Measurements from ENCODE around the gene ABCB8. TPM values are rescaled to one million over a fixed set of nuclear protein-coding genes. Genes with fewer than 3 reads are reported as not detected.

The ABCB8 gene
- total RNA-seq, 8 experiments from 2014 or later = 13.5 to 38.1 (median 27.0) TPM

DNA sequence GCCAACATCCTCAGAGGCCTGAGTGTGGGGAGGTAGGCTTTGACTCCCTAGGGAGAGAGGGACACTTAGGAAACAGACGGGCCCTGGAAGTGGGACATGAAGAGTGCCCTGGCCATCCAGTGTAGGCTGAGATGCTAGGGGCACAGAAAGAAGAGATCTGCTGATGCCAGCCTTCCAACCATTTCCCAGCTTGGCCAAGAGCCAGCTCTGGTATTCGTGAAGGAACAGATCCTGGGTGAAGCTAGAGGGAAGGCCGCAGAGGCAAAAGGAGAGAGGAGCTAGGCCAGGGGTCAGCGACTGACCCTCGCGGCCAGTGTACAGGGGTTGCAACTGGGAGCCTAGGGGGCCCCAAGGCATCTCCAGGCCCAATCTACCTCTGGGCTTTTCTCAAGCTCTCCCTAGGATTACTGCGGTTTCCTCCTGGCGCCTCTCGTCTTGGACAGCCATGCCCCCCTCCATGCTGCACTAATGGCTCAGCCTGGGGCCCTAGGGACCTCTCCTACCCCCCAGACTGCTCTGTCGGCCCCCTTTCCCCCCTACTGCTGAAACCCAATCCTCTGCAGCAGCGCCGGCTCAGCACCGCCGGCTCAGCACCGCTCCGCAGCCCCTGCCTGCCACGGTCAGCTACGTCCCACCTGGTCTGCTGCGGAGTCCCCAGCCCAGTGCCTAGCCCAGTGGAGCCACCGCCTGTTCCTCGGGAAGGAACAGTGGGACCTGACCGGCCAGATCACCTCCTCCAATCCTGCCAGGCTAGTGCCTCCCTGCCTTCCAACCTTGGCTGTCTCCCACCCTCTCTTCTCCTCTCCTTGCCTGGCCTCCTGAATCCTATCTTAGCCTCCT, 19.9 kb downstream of the ABCB8 start, which contains the start of gene ASIC3:
Gene ASIC3, plus strand, starts transcription at position 556 of the 840 bp plus-strand sequence. CDS start 355 bp downstream, outside the sequence.
- H3K4me3 ChIP-seq = no peak within 1 kb of the TSS
- H3K27ac ChIP-seq = no peak within 1 kb of the TSS
- H3K4me1 ChIP-seq (replicated peaks in 1 of 2) = no peaks in the 10 kb centered on the region
- ATAC-seq (replicated peaks in 6 of 8) = no peak
- in situ Hi-C loops (cut with MboI; ENCODE audit: low pct_unique_long_range_greater_than_20kb in 2 of 9, low sequenced_read_pairs in 9 of 9, unreplicated experiment in 9 of 9) = no loop called here
- 48 to 93% (median 74%) methylated on average over 1 to 4 of the region's 22 CpGs; no CpG with 5 or more reads in 4 of the 10 experiments for WGBS, 10 experiments

DNA sequence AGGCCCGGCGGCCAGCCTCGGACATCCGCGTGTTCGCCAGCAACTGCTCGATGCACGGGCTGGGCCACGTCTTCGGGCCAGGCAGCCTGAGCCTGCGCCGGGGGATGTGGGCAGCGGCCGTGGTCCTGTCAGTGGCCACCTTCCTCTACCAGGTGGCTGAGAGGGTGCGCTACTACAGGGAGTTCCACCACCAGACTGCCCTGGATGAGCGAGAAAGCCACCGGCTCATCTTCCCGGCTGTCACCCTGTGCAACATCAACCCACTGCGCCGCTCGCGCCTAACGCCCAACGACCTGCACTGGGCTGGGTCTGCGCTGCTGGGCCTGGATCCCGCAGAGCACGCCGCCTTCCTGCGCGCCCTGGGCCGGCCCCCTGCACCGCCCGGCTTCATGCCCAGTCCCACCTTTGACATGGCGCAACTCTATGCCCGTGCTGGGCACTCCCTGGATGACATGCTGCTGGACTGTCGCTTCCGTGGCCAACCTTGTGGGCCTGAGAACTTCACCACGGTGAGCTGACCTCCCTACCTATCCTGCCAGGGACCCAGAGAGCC, 20.7 kb downstream of the ABCB8 start:
- Histone ChIP-seq H3K4me1 (replicated peaks in 1 of 2) (no peaks in the 10 kb centered on the region), H3K4me3 (no peak overlapping the region), H3K27ac (no peak overlapping the region)
- in situ Hi-C loops (cut with MboI; ENCODE audit: low pct_unique_long_range_greater_than_20kb in 2 of 9, low sequenced_read_pairs in 9 of 9, unreplicated experiment in 9 of 9) = no loop called here
- WGBS, 10 experiments = 85% methylated on average over 4 of the region's 38 CpGs; no CpG with 5 or more reads in 9 of the 10 experiments
- ATAC-seq (replicated peaks in 6 of 8) = no peak

GRCh38 chr7:151051108-151051507, 22.9 kb downstream of the ABCB8 start:
- Histone ChIP-seq H3K4me1 (replicated peaks in 1 of 2) (no peaks in the 10 kb centered on the region), H3K4me3 (peak overlapping the region in 2 of 5 donors; percentile 13 to 16), H3K27ac (no peak overlapping the region)
- 7% methylated on average over 8 of the region's 50 CpGs; no CpG with 5 or more reads in 9 of the 10 experiments for WGBS, 10 experiments
- in situ Hi-C loops (cut with MboI; ENCODE audit: low pct_unique_long_range_greater_than_20kb in 2 of 9, low sequenced_read_pairs in 9 of 9, unreplicated experiment in 9 of 9) = no loop called here
- ATAC-seq (replicated peaks in 6 of 8) = peak; percentile 60 to 88 (median 80)

GRCh38 chr7:151053096-151053495, 24.8 kb downstream of the ABCB8 start:
- Histone ChIP-seq H3K27ac (no peak overlapping the region), H3K4me1 (replicated peaks in 1 of 2) (peaks cover 5 to 7% of the 10 kb centered on the region in 2 donors), H3K4me3 (no peak overlapping the region)
- WGBS, 10 experiments = 75 to 100% (median 80%) methylated on average over 1 to 4 of the region's 4 CpGs; no CpG with 5 or more reads in 7 of the 10 experiments
- no peak for ATAC-seq (replicated peaks in 6 of 8)
- in situ Hi-C loops (cut with MboI; ENCODE audit: low pct_unique_long_range_greater_than_20kb in 2 of 9, low sequenced_read_pairs in 9 of 9, unreplicated experiment in 9 of 9) = no loop called here

- in situ Hi-C loops (cut with MboI; ENCODE audit: low pct_unique_long_range_greater_than_20kb in 2 of 9, low sequenced_read_pairs in 9 of 9, unreplicated experiment in 9 of 9) = no loop called here
Measured at GRCh38 chr7:151053751-151054150, 25.5 kb downstream of the ABCB8 start.

DNA sequence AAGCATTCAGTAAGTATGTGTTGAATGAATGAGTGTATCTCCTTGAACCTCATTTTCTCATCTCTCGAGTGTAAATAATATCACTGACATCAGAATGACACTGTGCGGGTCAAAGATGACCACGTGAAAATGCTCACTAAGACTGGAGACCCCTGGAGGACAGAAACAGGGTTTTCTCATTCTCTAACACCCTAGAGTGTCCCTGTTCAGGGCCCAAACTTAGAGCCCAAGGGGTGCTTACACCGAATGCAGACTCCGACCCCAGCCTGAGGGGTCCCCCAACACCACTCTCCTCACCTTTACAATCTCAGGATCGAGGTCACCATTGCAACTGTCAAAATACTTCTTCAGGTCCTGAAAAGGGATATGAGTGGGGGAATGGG, 28.0 kb downstream of the ABCB8 start:
- ATAC-seq (replicated peaks in 6 of 8) = no peak
- 54 to 100% (median 87%) methylated on average over 1 to 4 of the region's 6 CpGs; no CpG with 5 or more reads in 2 of the 10 experiments for WGBS, 10 experiments
- H3K4me3 ChIP-seq = peak overlapping the region in 1 of 5 donors; percentile 54
- no peak overlapping the region for H3K27ac ChIP-seq
- H3K4me1 ChIP-seq (replicated peaks in 1 of 2) = peaks cover 23 to 24% of the 10 kb centered on the region in 2 donors
- in situ Hi-C loops (cut with MboI; ENCODE audit: low pct_unique_long_range_greater_than_20kb in 2 of 9, low sequenced_read_pairs in 9 of 9, unreplicated experiment in 9 of 9) = no loop called here

More at GRCh38 chr7:151053751-151054150, 25.5 kb downstream of the ABCB8 start:
- H3K4me1 ChIP-seq (replicated peaks in 1 of 2) = peaks cover 9 to 11% of the 10 kb centered on the region in 2 donors
- H3K27ac ChIP-seq = no peak overlapping the region
- WGBS, 10 experiments = 58 to 96% methylated on average over 2 to 4 of the region's 8 CpGs; no CpG with 5 or more reads in 8 of the 10 experiments
- no peak for ATAC-seq (replicated peaks in 6 of 8)
- H3K4me3 ChIP-seq = no peak overlapping the region

- no peak for ATAC-seq (replicated peaks in 6 of 8)
- WGBS, 10 experiments = 0 to 65% (median 29%) methylated on average over 2 to 15 of the region's 29 CpGs; no CpG with 5 or more reads in 5 of the 10 experiments
- Histone ChIP-seq H3K4me3 (peak overlapping the region; percentile 52 to 68 (median 56)), H3K4me1 (replicated peaks in 1 of 2) (peaks cover 29 to 31% of the 10 kb centered on the region in 2 donors), H3K27ac (peak overlapping the region in 1 of 2 donors; percentile 3)
- in situ Hi-C loops (cut with MboI; ENCODE audit: low pct_unique_long_range_greater_than_20kb in 2 of 9, low sequenced_read_pairs in 9 of 9, unreplicated experiment in 9 of 9) = no loop called here
Measured at GRCh38 chr7:151056666-151057505, 28.6 kb downstream of the ABCB8 start.

GRCh38 chr7:151057506-151057988, 29.3 kb downstream of the ABCB8 start, which contains the start of gene CDK5:
Gene CDK5, minus strand, starts transcription at chr7:151057897. Its CDS starts 49 bp downstream, at chr7:151057848.
- in situ Hi-C loops (cut with MboI; ENCODE audit: low pct_unique_long_range_greater_than_20kb in 2 of 9, low sequenced_read_pairs in 9 of 9, unreplicated experiment in 9 of 9) = no loop called here
- H3K27ac ChIP-seq = peak within 1 kb of the TSS; percentile 89 to 93
- H3K4me1 ChIP-seq (replicated peaks in 1 of 2) = peaks cover 33% of the 10 kb centered on the region in 2 donors
- peak; percentile 13 to 42 (median 36) for ATAC-seq (replicated peaks in 6 of 8)
- 0 to 3% (median 0%) methylated on average over 2 to 19 of the region's 30 CpGs; no CpG with 5 or more reads in 3 of the 10 experiments for WGBS, 10 experiments
- peak within 1 kb of the TSS; percentile 52 to 68 (median 56) for H3K4me3 ChIP-seq

GRCh38 chr7:151057989-151058780, 29.9 kb downstream of the ABCB8 start:
- Histone ChIP-seq H3K4me1 (replicated peaks in 1 of 2) (peaks cover 35 to 36% of the 10 kb centered on the region in 2 donors), H3K27ac (peak overlapping the region; percentile 89 to 93), H3K4me3 (peak overlapping the region; percentile 52 to 68 (median 56))
- peak; percentile 79 to 91 (median 87) for ATAC-seq (replicated peaks in 6 of 8)
- 0 to 20% (median 0%) methylated on average over 1 to 19 of the region's 46 CpGs; no CpG with 5 or more reads in 3 of the 10 experiments for WGBS, 10 experiments
- in situ Hi-C loops (cut with MboI; ENCODE audit: low pct_unique_long_range_greater_than_20kb in 2 of 9, low sequenced_read_pairs in 9 of 9, unreplicated experiment in 9 of 9) = no loop called here

GRCh38 chr7:151058781-151059366, 30.6 kb downstream of the ABCB8 start:
- H3K4me3 ChIP-seq = peak overlapping the region; percentile 52 to 68 (median 56)
- 0 to 80% (median 10%) methylated on average over 1 to 11 of the region's 18 CpGs; no CpG with 5 or more reads in 2 of the 10 experiments for WGBS, 10 experiments
- in situ Hi-C loops (cut with MboI; ENCODE audit: low pct_unique_long_range_greater_than_20kb in 2 of 9, low sequenced_read_pairs in 9 of 9, unreplicated experiment in 9 of 9) = no loop called here
- peak overlapping the region; percentile 89 to 93 for H3K27ac ChIP-seq
- H3K4me1 ChIP-seq (replicated peaks in 1 of 2) = peaks cover 36 to 37% of the 10 kb centered on the region in 2 donors
- no peak for ATAC-seq (replicated peaks in 6 of 8)

DNA sequence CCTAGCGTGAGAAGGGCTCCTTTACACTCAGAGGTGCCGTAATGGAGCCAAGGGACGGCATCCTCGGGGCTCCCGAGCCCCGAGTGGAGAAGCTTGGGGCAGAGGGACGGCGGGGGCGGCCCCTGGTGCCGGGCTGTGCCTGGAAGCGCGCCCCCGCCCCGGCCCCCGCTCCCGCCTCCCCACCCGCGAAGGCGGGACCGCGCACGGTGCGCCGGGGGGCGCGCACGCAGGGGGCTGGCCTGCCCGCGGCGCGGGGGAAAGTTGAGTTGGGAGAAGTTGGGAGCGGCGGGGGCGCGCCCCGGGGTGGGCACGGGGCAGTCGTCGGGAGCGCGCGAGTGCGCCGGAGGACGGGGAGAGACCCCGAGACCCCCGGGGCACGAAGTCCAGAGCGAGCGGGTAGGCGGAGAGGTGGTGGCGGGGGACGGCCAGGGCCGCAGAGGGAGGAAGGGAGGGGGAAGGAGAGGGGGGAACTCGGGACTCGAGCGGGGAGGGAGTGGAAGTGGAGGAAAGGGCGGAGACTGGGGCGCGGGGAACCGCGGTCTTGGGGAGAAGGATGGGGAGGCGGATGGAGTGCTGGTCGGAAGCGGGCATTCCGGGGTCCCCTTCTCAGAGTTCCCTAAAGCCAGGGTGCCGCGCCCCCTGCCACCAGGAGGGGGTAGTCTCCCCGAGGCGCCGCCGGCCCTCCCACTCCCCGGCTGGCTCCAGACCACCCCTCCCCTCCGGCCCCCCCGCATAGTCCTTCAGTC, 31.3 kb downstream of the ABCB8 start, which contains the start of gene SLC4A2:
Gene SLC4A2, plus strand, starts transcription at position 223 of the 746 bp plus-strand sequence. CDS start 2,399 bp downstream, outside the sequence.
- Histone ChIP-seq H3K4me3 (peak within 1 kb of the TSS; percentile 52 to 68 (median 56)), H3K27ac (peak within 1 kb of the TSS; percentile 89 to 93), H3K4me1 (replicated peaks in 1 of 2) (peaks cover 36 to 37% of the 10 kb centered on the region in 2 donors)
- in situ Hi-C loops (cut with MboI; ENCODE audit: low pct_unique_long_range_greater_than_20kb in 2 of 9, low sequenced_read_pairs in 9 of 9, unreplicated experiment in 9 of 9) = no loop called here
- no CpG with 5 or more reads among the region's 75 CpGs for WGBS, 10 experiments
- peak in 5 of 8 experiments; percentile 2 to 15 (median 5) for ATAC-seq (replicated peaks in 6 of 8)

All from motor neuron (in vitro differentiated cells).